Natural killer cell (primary cell): ENCODE measurements around the gene OR6A2. TPM values are rescaled to one million over a fixed set of nuclear protein-coding genes. Genes with fewer than 3 reads are reported as not detected.

Source experiments
- ATAC-seq, 3 donors: fragments of 150-1000 bp in 2 of 3; fragments of 200-7000 bp in 1 of 3; cut with Tn5 transposase; 1 replicate in 1 of 3; 2 replicates in 2 of 3; pipeline ENCODE4 v1.10.0; 2021; ENCODE audit warnings: mild to moderate bottlenecking in 2 of 3, moderate library complexity in 2 of 3
- DNase-seq, 2 donors: peaks; one replicate each; pipeline versions ENCODE4 v3.0.0 to v3.0.0-alpha.2; 2013 to 2021; ENCODE audit warnings: mixed read lengths in 1 of 2
- H3K27ac ChIP-seq: one replicate; pipeline ENCODE4 v1.5.1; 2013; ENCODE audit warnings: mild to moderate bottlenecking, low read length
- H3K27me3 ChIP-seq: one replicate; pipeline ENCODE4 v1.6.1; 2013; ENCODE audit warnings: low read length; ENCODE audit not compliant: control insufficient read depth, insufficient read depth
- H3K36me3 ChIP-seq: one replicate; pipeline ENCODE4 v1.6.1; 2013; ENCODE audit warnings: low read length; ENCODE audit not compliant: control insufficient read depth, insufficient read depth
- H3K4me1 ChIP-seq: one replicate; pipeline ENCODE4 v1.6.1; 2013; ENCODE audit warnings: low read length; ENCODE audit not compliant: control insufficient read depth, insufficient read depth
- H3K4me3 ChIP-seq: one replicate; pipeline ENCODE4 v1.5.1; 2013; ENCODE audit warnings: low read length
- H3K9me3 ChIP-seq: one replicate; pipeline ENCODE4 v1.6.1; 2013; ENCODE audit warnings: low read length; ENCODE audit not compliant: control insufficient read depth, insufficient read depth
- H3K27ac Mint-ChIP-seq, 2 donors: one replicate each; pipeline ENCODE4 v1.8.0; 2022; ENCODE audit warnings: mild to moderate bottlenecking in 2 of 2, mixed read lengths in 2 of 2, moderate library complexity in 1 of 2
- H3K27me3 Mint-ChIP-seq, 2 donors: one replicate each; pipeline ENCODE4 v1.8.0; 2022; ENCODE audit warnings: low read depth in 2 of 2, mixed read lengths in 2 of 2
- H3K36me3 Mint-ChIP-seq: one replicate; pipeline ENCODE4 v1.8.0; 2022; ENCODE audit warnings: mixed read lengths
- H3K4me1 Mint-ChIP-seq, 2 donors: one replicate each; pipeline ENCODE4 v1.8.0; 2022; ENCODE audit warnings: mixed read lengths in 2 of 2
- H3K4me3 Mint-ChIP-seq: one replicate; pipeline ENCODE4 v1.8.0; 2022; ENCODE audit warnings: mild to moderate bottlenecking, moderate library complexity, mixed read lengths
- H3K9me3 Mint-ChIP-seq, 2 donors: one replicate each; pipeline ENCODE4 v1.8.0; 2022; ENCODE audit warnings: mixed read lengths in 2 of 2
- WGBS: methylation state at CpG from one replicate; pipeline ENCODE4 v1.1.7; 2013; ENCODE audit warnings: missing lambda C conversion rate; ENCODE audit not compliant: insufficient coverage; 5-methylcytosine and 5-hydroxymethylcytosine counted together
- intact Hi-C: fragments of 100-400 bp; cut with micrococcal nuclease; formaldehyde crosslinking; loops from one replicate; pipeline ENCODE4 v1.14.2; 2022
- total RNA-seq, 4 donors: library from RNA; stranded (reverse); fragments of 120-200 nt in 1 of 4; gene quantifications; one replicate each; pipeline versions ENCODE4 v1.2.3 to v1.2.4, GENCODE V29; 2013 to 2022
- TF ChIP-seq, protein P1 (sequence below): fragments of 200-600 bp; IDR thresholded peaks from one replicate; pipeline ENCODE4 v1.8.0; 2022; ENCODE audit warnings: antibody characterized with exemption

Gene OR6A2
- total RNA-seq, 3 donors from 2014 or later (not counting 1 experiment from before 2014, with no cell fraction given), result not detected

DNA sequence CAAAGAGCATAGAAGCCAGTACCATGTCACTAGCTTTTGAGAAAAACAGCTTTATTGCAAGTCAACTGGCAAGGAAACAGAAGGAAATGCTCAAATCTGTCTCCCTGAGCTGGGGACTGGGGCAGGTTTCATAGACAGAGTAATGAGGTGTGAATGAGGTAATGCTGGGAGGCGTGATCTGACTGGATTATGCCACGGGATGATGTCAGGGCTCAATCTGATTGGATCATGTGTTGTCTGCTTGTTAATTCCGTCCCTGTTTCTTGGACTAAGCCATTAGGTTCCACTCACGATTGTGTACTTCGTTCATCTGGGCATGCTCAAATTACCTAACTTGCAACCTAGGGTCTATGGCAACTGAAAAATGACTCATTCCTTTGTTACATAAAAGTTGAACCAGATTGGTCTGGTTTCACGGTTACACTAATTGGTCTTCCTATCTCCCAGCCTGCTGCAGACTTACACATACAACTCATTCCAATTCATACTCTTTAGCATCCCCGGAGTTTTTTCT, 25.8 kb upstream of the OR6A2 start:
- 88% methylated on average over 7 of the region's 7 CpGs for WGBS
- Histone ChIP-seq H3K27ac (no peak overlapping the region), H3K36me3 (no peaks in the 10 kb centered on the region), H3K4me1 (no peaks in the 10 kb centered on the region), H3K4me3 (no peak overlapping the region), H3K27me3 (no peaks in the 10 kb centered on the region), H3K9me3 (no peaks in the 10 kb centered on the region)
- Mint-ChIP-seq H3K4me3 (no peak overlapping the region), H3K4me1 (no peaks in the 10 kb centered on the region), H3K36me3 (no peaks in the 10 kb centered on the region), H3K9me3 (no peaks in the 10 kb centered on the region), H3K27ac (no peak overlapping the region), H3K27me3 (peaks cover 5 to 6% of the 10 kb centered on the region in 2 donors)
- TF ChIP-seq, protein P1, sequence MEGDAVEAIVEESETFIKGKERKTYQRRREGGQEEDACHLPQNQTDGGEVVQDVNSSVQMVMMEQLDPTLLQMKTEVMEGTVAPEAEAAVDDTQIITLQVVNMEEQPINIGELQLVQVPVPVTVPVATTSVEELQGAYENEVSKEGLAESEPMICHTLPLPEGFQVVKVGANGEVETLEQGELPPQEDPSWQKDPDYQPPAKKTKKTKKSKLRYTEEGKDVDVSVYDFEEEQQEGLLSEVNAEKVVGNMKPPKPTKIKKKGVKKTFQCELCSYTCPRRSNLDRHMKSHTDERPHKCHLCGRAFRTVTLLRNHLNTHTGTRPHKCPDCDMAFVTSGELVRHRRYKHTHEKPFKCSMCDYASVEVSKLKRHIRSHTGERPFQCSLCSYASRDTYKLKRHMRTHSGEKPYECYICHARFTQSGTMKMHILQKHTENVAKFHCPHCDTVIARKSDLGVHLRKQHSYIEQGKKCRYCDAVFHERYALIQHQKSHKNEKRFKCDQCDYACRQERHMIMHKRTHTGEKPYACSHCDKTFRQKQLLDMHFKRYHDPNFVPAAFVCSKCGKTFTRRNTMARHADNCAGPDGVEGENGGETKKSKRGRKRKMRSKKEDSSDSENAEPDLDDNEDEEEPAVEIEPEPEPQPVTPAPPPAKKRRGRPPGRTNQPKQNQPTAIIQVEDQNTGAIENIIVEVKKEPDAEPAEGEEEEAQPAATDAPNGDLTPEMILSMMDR, result no peak
- intact Hi-C loops, result no loop called here
- no peak for ATAC-seq
- DNase-seq, result no peak

DNA sequence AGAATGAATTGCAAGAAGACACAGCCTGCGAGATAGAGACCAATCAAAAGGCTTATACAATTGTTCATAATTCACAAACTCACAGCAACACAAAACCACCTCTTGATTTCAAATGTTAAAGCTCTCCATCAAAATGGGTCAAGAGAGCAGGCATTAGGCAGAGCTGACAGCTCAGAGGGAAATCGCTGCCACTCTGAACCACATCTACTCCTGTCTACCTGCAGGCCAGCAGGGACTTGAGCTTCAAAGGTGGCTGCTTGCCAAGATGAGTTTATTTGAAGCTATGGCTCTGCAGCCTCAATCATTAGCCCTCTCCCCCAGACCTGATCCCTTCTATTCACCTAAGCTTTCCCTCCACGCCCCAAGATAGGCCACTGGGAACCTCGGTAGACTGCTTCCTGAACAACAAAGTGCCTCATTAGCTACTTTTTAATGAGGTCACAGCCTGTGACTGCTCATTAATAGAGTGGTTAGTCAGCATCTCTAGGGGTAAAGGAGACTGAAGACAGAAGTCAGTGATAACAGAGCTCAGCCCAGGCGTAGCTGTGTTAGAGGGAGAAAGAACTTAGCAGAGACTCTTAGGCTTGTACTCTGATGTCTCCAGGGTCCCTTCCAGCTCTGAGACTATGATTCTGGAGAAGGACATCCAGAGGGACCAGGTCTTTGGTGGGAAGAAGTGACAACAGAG, 24.8 kb upstream of the OR6A2 start:
- WGBS, result 83% methylated on average over 5 of the region's 5 CpGs
- H3K4me3 Mint-ChIP-seq, result no peak overlapping the region
- intact Hi-C loops, result no loop called here

DNA sequence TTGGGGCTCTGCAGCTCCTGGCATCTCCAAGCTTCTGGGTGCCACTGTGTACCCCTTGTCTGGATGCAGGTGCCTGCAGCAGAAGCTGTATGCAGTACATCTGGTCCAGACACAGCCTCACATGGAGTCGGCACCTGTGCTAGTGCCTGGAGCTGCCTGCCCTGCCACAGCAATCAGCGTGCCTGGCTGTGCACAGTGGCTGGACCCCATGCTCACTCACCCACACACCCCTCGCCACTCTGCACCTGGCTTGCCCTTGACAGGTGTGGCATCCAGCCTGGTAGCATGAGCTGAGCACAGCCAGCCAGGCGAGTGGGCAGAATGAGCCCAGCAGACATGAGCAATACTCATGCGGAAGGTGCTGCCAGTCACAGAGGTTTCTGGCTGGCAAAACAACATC, 19.5 kb upstream of the OR6A2 start:
- Mint-ChIP-seq H3K4me1 (no peaks in the 10 kb centered on the region), H3K36me3 (no peaks in the 10 kb centered on the region), H3K27ac (no peak overlapping the region), H3K9me3 (no peaks in the 10 kb centered on the region), H3K4me3 (no peak overlapping the region), H3K27me3 (peaks cover 14 to 17% of the 10 kb centered on the region in 2 donors)
- H3K4me3 ChIP-seq, result no peak overlapping the region
- no peaks in the 10 kb centered on the region for H3K9me3 ChIP-seq
- ATAC-seq, result no peak
- H3K27ac ChIP-seq, result no peak overlapping the region
- intact Hi-C loops, result no loop called here
- no peaks in the 10 kb centered on the region for H3K36me3 ChIP-seq
- no peaks in the 10 kb centered on the region for H3K27me3 ChIP-seq
- TF ChIP-seq, protein P1, result no peak
- 89% methylated on average over 5 of the region's 5 CpGs for WGBS
- DNase-seq, result no peak
- no peaks in the 10 kb centered on the region for H3K4me1 ChIP-seq

More for the DNA sequence above, 24.8 kb upstream of the OR6A2 start:
- Histone ChIP-seq H3K9me3 (no peaks in the 10 kb centered on the region), H3K27ac (no peak overlapping the region), H3K27me3 (no peaks in the 10 kb centered on the region), H3K4me3 (no peak overlapping the region), H3K36me3 (no peaks in the 10 kb centered on the region), H3K4me1 (no peaks in the 10 kb centered on the region)
- H3K27me3 Mint-ChIP-seq, result peaks cover 11 to 12% of the 10 kb centered on the region in 2 donors
- no peak overlapping the region for H3K27ac Mint-ChIP-seq
- ATAC-seq (no peak), DNase-seq (no peak)
- no peaks in the 10 kb centered on the region for H3K9me3 Mint-ChIP-seq
- no peaks in the 10 kb centered on the region for H3K36me3 Mint-ChIP-seq
- TF ChIP-seq, protein P1, result no peak
- no peaks in the 10 kb centered on the region for H3K4me1 Mint-ChIP-seq

DNA sequence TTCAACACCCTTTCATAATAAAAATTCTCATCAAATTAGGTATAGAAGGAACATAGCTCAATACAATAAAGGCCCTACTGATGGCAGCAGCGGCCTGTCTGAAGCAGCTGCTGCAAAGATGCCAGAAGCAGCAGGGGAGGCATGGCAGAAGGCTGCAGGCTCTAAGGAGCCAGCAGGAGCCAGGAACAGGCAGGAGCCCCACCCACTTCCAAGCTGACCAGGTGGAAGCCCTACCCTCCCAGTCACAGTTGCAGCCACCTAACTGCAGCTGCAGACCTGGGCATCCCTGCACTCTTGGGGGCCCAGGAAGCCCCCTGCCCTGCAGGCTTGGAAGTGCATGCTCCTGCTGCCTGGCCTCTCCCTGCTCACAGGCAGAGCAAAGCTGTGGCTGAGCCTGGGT, 18.2 kb upstream of the OR6A2 start:
- TF ChIP-seq, protein P1, result no peak
- Histone ChIP-seq H3K27ac (no peak overlapping the region), H3K27me3 (no peaks in the 10 kb centered on the region), H3K9me3 (no peaks in the 10 kb centered on the region), H3K4me3 (no peak overlapping the region), H3K4me1 (no peaks in the 10 kb centered on the region), H3K36me3 (no peaks in the 10 kb centered on the region)
- DNase-seq (no peak), ATAC-seq (no peak)
- Mint-ChIP-seq H3K27ac (no peak overlapping the region), H3K27me3 (peaks cover 20 to 21% of the 10 kb centered on the region in 2 donors), H3K36me3 (no peaks in the 10 kb centered on the region), H3K9me3 (no peaks in the 10 kb centered on the region), H3K4me3 (no peak overlapping the region), H3K4me1 (no peaks in the 10 kb centered on the region)
- intact Hi-C loops, result no loop called here
- WGBS, result 83% methylated on average over 1 of the region's 1 CpG
